ENCODE measurements around the gene XRN1.
"Not testable (repeated sequence)": the region's sequence is repeated elsewhere in the genome, so short reads cannot be mapped to it uniquely, and the experiment has no call there.

The XRN1 gene

GRCh38 chr3:142438096-142438495, 9.7 kb downstream of the XRN1 start:
- not testable (repeated sequence) for H3K4me3 ChIP-seq (ENCODE audit: low read length, poor library complexity, severe bottlenecking); H3K27me3 ChIP-seq (ENCODE audit: insufficient read depth, low read length, poor library complexity, severe bottlenecking); H3K9ac ChIP-seq (ENCODE audit: low read depth, low read length, poor library complexity, severe bottlenecking); H3K4me1 ChIP-seq (ENCODE audit: insufficient read depth, low read length, poor library complexity, severe bottlenecking); H3K4me2 ChIP-seq (ENCODE audit: low read depth, low read length, poor library complexity, severe bottlenecking); H2AFZ ChIP-seq (ENCODE audit: low read length); H3K36me3 ChIP-seq (ENCODE audit: insufficient read depth, low read length); H3F3A ChIP-seq (ENCODE audit: low read depth); H3K9me2 ChIP-seq (replicated peaks; ENCODE audit: low read depth, low read length); H3K9me3 ChIP-seq (ENCODE audit: insufficient read depth, low read depth, low read length)
- peaks cover 17% of the 10 kb centered on the region for H4K20me1 ChIP-seq (ENCODE audit: insufficient read depth, low read length, poor library complexity, severe bottlenecking)
- H3K79me2 ChIP-seq (ENCODE audit: insufficient read depth, low read length): peaks cover 65% of the 10 kb centered on the region; the same call in 1 of the 2 replicates

- TF ChIP-seq CTCF (conservative IDR thresholded peaks at IDR 0.05; ENCODE audit: low read length): no peak
- Histone ChIP-seq H3F3A (ENCODE audit: low read depth) (no peaks in the 10 kb centered on the region), H4K20me1 (ENCODE audit: insufficient read depth, low read length, poor library complexity, severe bottlenecking) (peaks cover 17% of the 10 kb centered on the region), H3K4me1 (ENCODE audit: insufficient read depth, low read length, poor library complexity, severe bottlenecking) (peaks cover 4% of the 10 kb centered on the region), H3K4me2 (ENCODE audit: low read depth, low read length, poor library complexity, severe bottlenecking) (peak overlapping the region; percentile 26), H3K79me2 (ENCODE audit: insufficient read depth, low read length) (peaks cover 64% of the 10 kb centered on the region; the same call in 1 of the 2 replicates), H3K9ac (ENCODE audit: low read depth, low read length, poor library complexity, severe bottlenecking) (no peak overlapping the region), H3K4me3 (ENCODE audit: low read length, poor library complexity, severe bottlenecking) (no peak overlapping the region), H2AFZ (ENCODE audit: low read length) (no peak overlapping the region), H3K36me3 (ENCODE audit: insufficient read depth, low read length) (peaks cover 3% of the 10 kb centered on the region; the same call in 1 of the 2 replicates), H3K27me3 (ENCODE audit: insufficient read depth, low read length, poor library complexity, severe bottlenecking) (no peaks in the 10 kb centered on the region), H3K9me2 (replicated peaks; ENCODE audit: low read depth, low read length) (no peaks in the 10 kb centered on the region), H3K9me3 (ENCODE audit: insufficient read depth, low read depth, low read length) (no peaks in the 10 kb centered on the region)
These were observed 10.8 kb downstream of the XRN1 start for GRCh38 chr3:142436951-142437585.

GRCh38 chr3:142434503-142434902, 13.3 kb downstream of the XRN1 start:
- Histone ChIP-seq H3K4me3 (ENCODE audit: low read length, poor library complexity, severe bottlenecking) (no peak overlapping the region), H3K79me2 (ENCODE audit: insufficient read depth, low read length) (peaks cover 42% of the 10 kb centered on the region; the same call in 1 of the 2 replicates), H3K36me3 (ENCODE audit: insufficient read depth, low read length) (peaks cover 23% of the 10 kb centered on the region; the same call in 1 of the 2 replicates), H3K9me2 (replicated peaks; ENCODE audit: low read depth, low read length) (no peaks in the 10 kb centered on the region), H3K4me1 (ENCODE audit: insufficient read depth, low read length, poor library complexity, severe bottlenecking) (peaks cover 4% of the 10 kb centered on the region), H3K27me3 (ENCODE audit: insufficient read depth, low read length, poor library complexity, severe bottlenecking) (no peaks in the 10 kb centered on the region), H3K9ac (ENCODE audit: low read depth, low read length, poor library complexity, severe bottlenecking) (no peak overlapping the region), H4K20me1 (ENCODE audit: insufficient read depth, low read length, poor library complexity, severe bottlenecking) (peaks cover 14% of the 10 kb centered on the region), H3K4me2 (ENCODE audit: low read depth, low read length, poor library complexity, severe bottlenecking) (no peak overlapping the region), H3K9me3 (ENCODE audit: insufficient read depth, low read depth, low read length) (no peaks in the 10 kb centered on the region), H2AFZ (ENCODE audit: low read length) (no peak overlapping the region), H3F3A (ENCODE audit: low read depth) (no peaks in the 10 kb centered on the region)
- no peak for TF ChIP-seq CTCF (conservative IDR thresholded peaks at IDR 0.05; ENCODE audit: low read length)
- TF ChIP-seq EZH2phosphoT487 (IDR thresholded peaks at IDR 0.05; ENCODE audit: borderline replicate concordance): no peak

GRCh38 chr3:142433110-142433509, 14.7 kb downstream of the XRN1 start:
- H3K36me3 ChIP-seq (ENCODE audit: insufficient read depth, low read length): peaks cover 33% of the 10 kb centered on the region; the same call in 1 of the 2 replicates
- H3K4me2 ChIP-seq (ENCODE audit: low read depth, low read length, poor library complexity, severe bottlenecking): no peak overlapping the region
- peaks cover 38% of the 10 kb centered on the region; the same call in 1 of the 2 replicates for H3K79me2 ChIP-seq (ENCODE audit: insufficient read depth, low read length)
- H4K20me1 ChIP-seq (ENCODE audit: insufficient read depth, low read length, poor library complexity, severe bottlenecking): peaks cover 12% of the 10 kb centered on the region
- H3K4me3 ChIP-seq (ENCODE audit: low read length, poor library complexity, severe bottlenecking): no peak overlapping the region
- no peaks in the 10 kb centered on the region for H3K9me3 ChIP-seq (ENCODE audit: insufficient read depth, low read depth, low read length)
- H3K27me3 ChIP-seq (ENCODE audit: insufficient read depth, low read length, poor library complexity, severe bottlenecking): no peaks in the 10 kb centered on the region
- H3K9ac ChIP-seq (ENCODE audit: low read depth, low read length, poor library complexity, severe bottlenecking): no peak overlapping the region
- peaks cover 4% of the 10 kb centered on the region for H3K4me1 ChIP-seq (ENCODE audit: insufficient read depth, low read length, poor library complexity, severe bottlenecking)
- no peaks in the 10 kb centered on the region for H3F3A ChIP-seq (ENCODE audit: low read depth)
- no peak overlapping the region for H2AFZ ChIP-seq (ENCODE audit: low read length)
- TF ChIP-seq EZH2phosphoT487 (IDR thresholded peaks at IDR 0.05; ENCODE audit: borderline replicate concordance) (no peak), CTCF (conservative IDR thresholded peaks at IDR 0.05; ENCODE audit: low read length) (no peak)
- H3K9me2 ChIP-seq (replicated peaks; ENCODE audit: low read depth, low read length): no peaks in the 10 kb centered on the region

All from Loucy (cell line).